ENCODE results near the gene PDE4D. TPM values are rescaled to one million over a fixed set of nuclear protein-coding genes. Genes with fewer than 3 reads are reported as not detected.

The PDE4D gene
- total RNA-seq, 2 experiments from 2014 or later: 0.50 to 0.51 TPM

DNA sequence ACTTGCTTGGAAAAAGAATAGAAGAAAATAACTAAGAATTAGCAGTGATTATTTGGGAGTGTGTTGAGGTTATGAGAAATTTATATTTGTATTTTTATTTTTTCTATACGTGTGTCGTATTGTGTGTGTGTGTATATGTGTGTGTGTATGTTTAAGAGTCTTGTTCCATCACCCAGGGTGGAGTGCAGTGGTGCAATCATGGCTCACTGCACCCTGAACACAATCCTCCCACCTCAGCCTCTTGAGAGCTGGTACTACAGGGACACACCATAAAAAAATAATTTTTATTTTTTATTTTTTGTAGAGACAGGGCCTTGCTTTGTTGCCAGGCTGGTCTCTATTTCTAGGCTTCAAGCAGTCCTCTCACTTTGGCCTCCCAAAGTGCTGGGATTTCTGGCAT lies 643.8 kb downstream of the PDE4D start:
- intact Hi-C loops (cut with micrococcal nuclease; ENCODE audit: unreplicated experiment): no loop called here
- no TSS peak for BruUV-seq (replicated peaks)

GRCh38 chr5:59249160-59249559 lies 644.4 kb downstream of the PDE4D start:
- DNase-seq (ENCODE audit: low spot score): no peak
- Histone ChIP-seq H3K4me3 (ENCODE audit: low read depth, low read length, poor library complexity, severe bottlenecking) (no peak overlapping the region), H3K27ac (ENCODE audit: low read depth, low read length, poor library complexity, severe bottlenecking) (no peak overlapping the region), H3K4me2 (ENCODE audit: low read length) (no peak overlapping the region), H2AFZ (ENCODE audit: low read length) (no peak overlapping the region), H3K9me2 (ENCODE audit: insufficient read depth, low read length) (no peaks in the 10 kb centered on the region), H3K9me3 (ENCODE audit: low read length) (no peaks in the 10 kb centered on the region), H3K79me2 (ENCODE audit: insufficient read depth, low read depth, low read length) (no peaks in the 10 kb centered on the region), H4K20me1 (ENCODE audit: insufficient read depth, low read length) (no peaks in the 10 kb centered on the region), H3K36me3 (ENCODE audit: insufficient read depth, low read length) (no peaks in the 10 kb centered on the region), H3K4me1 (ENCODE audit: insufficient read depth, low read length, poor library complexity, severe bottlenecking) (no peaks in the 10 kb centered on the region)
- POLR2A ChIA-PET: interaction anchor here (2.6 kb wide), 1 partner anchor 13 kb away, joined by 7 read pairs; no protein-coding TSS in a partner anchor
- intact Hi-C loops (cut with micrococcal nuclease; ENCODE audit: unreplicated experiment): no loop called here
- no TSS peak for BruUV-seq (replicated peaks)
- no peak for TF ChIP-seq EZH2phosphoT487 (IDR thresholded peaks at IDR 0.05; ENCODE audit: borderline replicate concordance, low read depth, low read length)
- TF ChIP-seq, protein P1, sequence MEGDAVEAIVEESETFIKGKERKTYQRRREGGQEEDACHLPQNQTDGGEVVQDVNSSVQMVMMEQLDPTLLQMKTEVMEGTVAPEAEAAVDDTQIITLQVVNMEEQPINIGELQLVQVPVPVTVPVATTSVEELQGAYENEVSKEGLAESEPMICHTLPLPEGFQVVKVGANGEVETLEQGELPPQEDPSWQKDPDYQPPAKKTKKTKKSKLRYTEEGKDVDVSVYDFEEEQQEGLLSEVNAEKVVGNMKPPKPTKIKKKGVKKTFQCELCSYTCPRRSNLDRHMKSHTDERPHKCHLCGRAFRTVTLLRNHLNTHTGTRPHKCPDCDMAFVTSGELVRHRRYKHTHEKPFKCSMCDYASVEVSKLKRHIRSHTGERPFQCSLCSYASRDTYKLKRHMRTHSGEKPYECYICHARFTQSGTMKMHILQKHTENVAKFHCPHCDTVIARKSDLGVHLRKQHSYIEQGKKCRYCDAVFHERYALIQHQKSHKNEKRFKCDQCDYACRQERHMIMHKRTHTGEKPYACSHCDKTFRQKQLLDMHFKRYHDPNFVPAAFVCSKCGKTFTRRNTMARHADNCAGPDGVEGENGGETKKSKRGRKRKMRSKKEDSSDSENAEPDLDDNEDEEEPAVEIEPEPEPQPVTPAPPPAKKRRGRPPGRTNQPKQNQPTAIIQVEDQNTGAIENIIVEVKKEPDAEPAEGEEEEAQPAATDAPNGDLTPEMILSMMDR (conservative IDR thresholded peaks at IDR 0.05; ENCODE audit: low read length): no peak
- CTCF ChIA-PET (ENCODE audit: unreplicated experiment): no interaction called here

More for the DNA sequence above, 643.8 kb downstream of the PDE4D start:
- no peaks in the 10 kb centered on the region for H3K4me1 ChIP-seq (ENCODE audit: insufficient read depth, low read length, poor library complexity, severe bottlenecking)
- no peak overlapping the region for H3K27ac ChIP-seq (ENCODE audit: low read depth, low read length, poor library complexity, severe bottlenecking)
- no peak overlapping the region for H3K4me2 ChIP-seq (ENCODE audit: low read length)
- H3K9me2 ChIP-seq (ENCODE audit: insufficient read depth, low read length): no peaks in the 10 kb centered on the region
- no peak overlapping the region for H2AFZ ChIP-seq (ENCODE audit: low read length)
- no peak for DNase-seq (ENCODE audit: low spot score)
- no peaks in the 10 kb centered on the region for H3K9me3 ChIP-seq (ENCODE audit: low read length)
- H3K79me2 ChIP-seq (ENCODE audit: insufficient read depth, low read depth, low read length): no peaks in the 10 kb centered on the region
- ChIA-PET CTCF (ENCODE audit: unreplicated experiment) (no interaction called here), POLR2A (interaction anchor here (2.6 kb wide), 1 partner anchor 14 kb away, joined by 7 read pairs; no protein-coding TSS in a partner anchor)
- H3K36me3 ChIP-seq (ENCODE audit: insufficient read depth, low read length): no peaks in the 10 kb centered on the region
- no peaks in the 10 kb centered on the region for H4K20me1 ChIP-seq (ENCODE audit: insufficient read depth, low read length)
- no peak for TF ChIP-seq EZH2phosphoT487 (IDR thresholded peaks at IDR 0.05; ENCODE audit: borderline replicate concordance, low read depth, low read length)
- TF ChIP-seq, protein P1 (conservative IDR thresholded peaks at IDR 0.05; ENCODE audit: low read length): no peak
- H3K4me3 ChIP-seq (ENCODE audit: low read depth, low read length, poor library complexity, severe bottlenecking): no peak overlapping the region

- TF ChIP-seq EZH2phosphoT487 (IDR thresholded peaks at IDR 0.05; ENCODE audit: borderline replicate concordance, low read depth, low read length): no peak
- TF ChIP-seq, protein P1 (conservative IDR thresholded peaks at IDR 0.05; ENCODE audit: low read length): no peak
- CTCF ChIA-PET (ENCODE audit: unreplicated experiment): no interaction called here
- H3K9me2 ChIP-seq (ENCODE audit: insufficient read depth, low read length): no peaks in the 10 kb centered on the region
Measured at GRCh38 chr5:59246882-59247281, 646.6 kb downstream of the PDE4D start.

More at GRCh38 chr5:59246882-59247281, 646.6 kb downstream of the PDE4D start:
- no peak overlapping the region for H2AFZ ChIP-seq (ENCODE audit: low read length)
- no peak overlapping the region for H3K4me3 ChIP-seq (ENCODE audit: low read depth, low read length, poor library complexity, severe bottlenecking)
- no peaks in the 10 kb centered on the region for H4K20me1 ChIP-seq (ENCODE audit: insufficient read depth, low read length)
- H3K4me2 ChIP-seq (ENCODE audit: low read length): no peak overlapping the region
- DNase-seq (ENCODE audit: low spot score): no peak
- H3K4me1 ChIP-seq (ENCODE audit: insufficient read depth, low read length, poor library complexity, severe bottlenecking): no peaks in the 10 kb centered on the region
- POLR2A ChIA-PET: no interaction called here
- BruUV-seq (replicated peaks): no TSS peak
- H3K9me3 ChIP-seq (ENCODE audit: low read length): no peaks in the 10 kb centered on the region
- no peak overlapping the region for H3K27ac ChIP-seq (ENCODE audit: low read depth, low read length, poor library complexity, severe bottlenecking)
- no peaks in the 10 kb centered on the region for H3K79me2 ChIP-seq (ENCODE audit: insufficient read depth, low read depth, low read length)
- intact Hi-C loops (cut with micrococcal nuclease; ENCODE audit: unreplicated experiment): no loop called here
- no peaks in the 10 kb centered on the region for H3K36me3 ChIP-seq (ENCODE audit: insufficient read depth, low read length)
